Activated T-cell treated with anti-CD3 and anti-CD28 coated beads for 48 hours (primary cell): ENCODE data around the gene PCDHB1.

Experiments
- DNase-seq: peaks from one replicate; pipeline ENCODE4 v3.0.0-alpha.2; 2020; ENCODE audit warnings: low read depth

PCDHB1 gene

GRCh38 chr5:141050622-141051520, at the start of gene PCDHB1:
PCDHB1 (plus strand) TSS chr5:141051374; CDS start chr5:141051471, 97 bp downstream.
- DNase-seq: no peak

GRCh38 chr5:141001446-141001843, 49.7 kb upstream of the PCDHB1 start:
- no peak for DNase-seq

GRCh38 chr5:141001844-141002604, 49.1 kb upstream of the PCDHB1 start:
- DNase-seq: no peak

GRCh38 chr5:141002605-141002965, 48.6 kb upstream of the PCDHB1 start:
- DNase-seq: no peak

GRCh38 chr5:141003031-141003430, 48.1 kb upstream of the PCDHB1 start:
- no peak for DNase-seq

- DNase-seq: no peak
Observed at GRCh38 chr5:141003791-141004611, 47.2 kb upstream of the PCDHB1 start.

- no peak for DNase-seq
Observed at GRCh38 chr5:141007791-141008190, 43.4 kb upstream of the PCDHB1 start.

- no peak for DNase-seq
Observed at GRCh38 chr5:141010047-141010793, 41.0 kb upstream of the PCDHB1 start.

GRCh38 chr5:141017943-141018342, 33.2 kb upstream of the PCDHB1 start:
- no peak for DNase-seq

- no peak for DNase-seq
Observed at GRCh38 chr5:141022384-141022783, 28.8 kb upstream of the PCDHB1 start.

- no peak for DNase-seq
Observed at GRCh38 chr5:141031006-141031405, 20.2 kb upstream of the PCDHB1 start.

GRCh38 chr5:141032626-141033025, 18.5 kb upstream of the PCDHB1 start:
- no peak for DNase-seq

- DNase-seq: no peak
Observed at GRCh38 chr5:141039061-141039460, 12.1 kb upstream of the PCDHB1 start.

- no peak for DNase-seq
Observed at GRCh38 chr5:141039517-141039916, 11.7 kb upstream of the PCDHB1 start.

GRCh38 chr5:141040093-141040770, 10.9 kb upstream of the PCDHB1 start:
- DNase-seq: no peak

- DNase-seq: peak; percentile 70
Observed at GRCh38 chr5:141040771-141041426, 10.3 kb upstream of the PCDHB1 start.

GRCh38 chr5:141041427-141041785, 9.8 kb upstream of the PCDHB1 start:
- DNase-seq: no peak

GRCh38 chr5:141042555-141042954, 8.6 kb upstream of the PCDHB1 start:
- no peak for DNase-seq

- DNase-seq: no peak
Observed at GRCh38 chr5:141051521-141051866, 320 bp downstream of the PCDHB1 start.

GRCh38 chr5:141077826-141078225, 26.7 kb downstream of the PCDHB1 start:
- DNase-seq: no peak

GRCh38 chr5:141082228-141082627, 31.1 kb downstream of the PCDHB1 start:
- no peak for DNase-seq
